Stimulated activated CD8-positive, alpha-beta memory T cell treated with anti-CD3 and anti-CD28 coated beads, Interleukin-15, amount 100 ng/mL, for 4 hours (primary cell): ENCODE results near the gene INPP5K.
A peak's percentile ranks its signal among the peaks of the same experiment; 100 is the strongest.

Experiments used
- DNase-seq, 2 donors: peaks; one replicate each; pipeline ENCODE4 v3.0.0-alpha.2; 2020; ENCODE audit warnings: low read depth in 2 of 2

Gene INPP5K

GRCh38 chr17:1506649-1507267 lies 9.7 kb downstream of the INPP5K start:
- no peak for DNase-seq

- DNase-seq, result no peak
Observed at GRCh38 chr17:1505586-1505985, 10.8 kb downstream of the INPP5K start.

DNA sequence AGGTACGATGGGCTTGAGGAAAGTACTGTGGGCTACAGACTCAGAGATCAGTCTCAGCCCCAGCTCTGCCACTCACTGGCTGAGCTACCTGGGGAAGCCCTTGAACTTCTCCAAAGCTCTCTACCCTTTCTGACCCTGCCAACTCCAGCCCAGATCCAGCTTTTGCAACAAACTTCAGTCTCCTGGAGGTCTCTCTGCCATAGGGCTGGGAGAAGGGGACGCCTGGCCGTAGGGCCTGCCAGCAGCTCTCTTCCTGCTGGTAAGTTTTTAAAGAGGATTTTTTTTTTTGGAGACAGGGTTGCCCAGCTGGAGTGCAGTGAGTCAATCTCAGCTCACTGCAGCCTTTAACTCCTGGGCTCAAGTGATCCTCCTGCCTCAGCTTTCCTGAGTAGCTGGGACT lies 11.5 kb downstream of the INPP5K start:
- DNase-seq, result no peak

GRCh38 chr17:1503699-1504098 lies 12.7 kb downstream of the INPP5K start:
- no peak for DNase-seq

DNA sequence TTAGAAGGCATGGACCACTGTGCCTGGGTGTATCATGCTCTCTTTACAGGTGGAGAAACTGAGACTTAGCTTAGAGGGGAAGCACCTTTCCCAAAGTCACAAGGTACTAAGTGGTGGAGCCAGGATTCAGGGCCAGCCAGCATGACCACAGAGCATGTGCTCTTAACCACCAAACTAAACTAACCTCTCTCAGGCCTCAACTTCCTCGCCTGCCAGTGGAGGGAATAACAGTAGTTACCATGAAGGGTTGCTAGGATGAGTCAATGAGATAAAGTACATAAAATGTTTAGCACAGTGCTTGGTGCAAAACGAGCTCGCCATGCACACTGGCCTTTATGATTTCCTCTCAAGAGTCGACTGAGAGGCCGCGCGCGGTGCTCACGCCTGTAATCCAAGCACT lies 17.5 kb downstream of the INPP5K start:
- DNase-seq, result no peak

- no peak for DNase-seq
Observed at GRCh38 chr17:1498233-1498632, 18.2 kb downstream of the INPP5K start.

DNA sequence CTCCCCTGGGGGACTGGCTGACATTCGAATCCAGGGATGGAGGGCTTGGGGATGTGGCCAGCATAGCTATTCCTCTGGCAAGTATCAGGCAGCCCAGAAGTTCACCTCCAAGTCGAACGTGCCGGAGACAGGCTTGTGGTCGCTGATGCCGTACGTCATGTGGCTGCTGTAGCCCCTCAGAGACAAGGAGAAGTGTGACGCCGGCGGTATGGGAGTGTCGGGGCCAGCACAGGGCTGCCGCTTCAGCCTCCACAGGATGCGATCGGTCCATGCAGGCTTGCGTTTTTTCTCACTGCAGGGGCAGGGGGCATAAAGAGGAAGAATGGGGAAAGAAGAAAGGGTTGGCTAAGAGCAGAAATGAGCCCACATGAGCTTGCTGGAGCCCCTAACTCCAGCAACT lies 18.6 kb downstream of the INPP5K start:
- DNase-seq, result no peak

GRCh38 chr17:1496869-1497268 lies 19.5 kb downstream of the INPP5K start:
- no peak for DNase-seq

DNA sequence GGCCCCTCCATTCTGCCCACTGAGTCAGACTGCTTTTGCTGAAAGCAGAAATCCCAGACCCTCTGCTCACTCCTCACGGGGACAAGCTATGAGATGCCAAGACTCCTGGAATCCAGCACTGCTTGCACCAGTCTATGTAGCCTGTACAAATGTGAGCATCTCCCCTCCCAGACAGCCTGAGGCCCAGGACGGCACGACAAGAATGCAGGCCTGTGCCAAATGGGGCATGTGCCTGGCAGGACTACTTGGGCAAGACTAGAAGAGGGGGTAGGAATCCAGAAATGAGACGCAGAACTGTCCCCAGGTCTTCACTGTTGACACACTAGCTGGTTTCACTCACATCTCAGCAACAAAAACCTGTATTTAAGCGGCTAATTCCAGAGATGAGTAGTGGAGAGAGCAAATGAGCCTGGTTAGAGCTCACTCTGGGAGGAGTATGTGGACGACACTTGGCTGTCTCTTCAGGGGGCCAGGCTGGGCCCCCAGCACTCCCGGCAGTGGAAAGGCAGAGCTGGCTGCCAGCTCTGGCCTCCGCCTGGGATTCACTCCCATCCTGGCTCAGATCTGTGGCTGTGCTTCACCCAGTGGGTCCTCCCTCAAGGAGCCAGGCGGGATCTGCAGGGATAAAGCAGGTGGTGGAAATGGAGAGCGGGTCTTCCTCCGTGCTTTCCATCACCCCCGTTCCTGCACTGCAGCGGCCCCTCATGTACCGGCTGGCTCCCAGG lies 21.0 kb downstream of the INPP5K start:
- DNase-seq, result no peak

GRCh38 chr17:1494736-1495253 lies 21.6 kb downstream of the INPP5K start:
- DNase-seq, result no peak

DNA sequence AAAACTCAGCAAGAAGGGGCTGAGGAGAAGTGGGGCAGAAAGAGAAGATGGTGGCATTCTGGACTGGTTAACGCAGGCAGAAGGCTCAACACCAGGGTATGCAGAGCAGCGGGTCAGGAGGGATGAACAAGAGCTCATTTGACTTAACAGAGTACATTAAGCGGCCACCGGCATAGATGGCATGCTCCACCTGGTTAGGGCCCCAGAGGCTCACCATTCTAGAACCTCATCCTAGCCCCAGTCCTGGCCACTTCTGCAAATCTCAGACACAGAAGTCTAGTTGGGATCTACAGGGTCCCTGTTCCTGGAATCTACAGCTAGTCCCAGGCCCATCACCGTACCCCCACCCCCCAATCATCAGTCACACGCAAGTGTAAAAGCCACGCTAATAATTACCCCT lies 22.2 kb downstream of the INPP5K start:
- no peak for DNase-seq

GRCh38 chr17:1493291-1493980 lies 23.0 kb downstream of the INPP5K start:
- no peak for DNase-seq

GRCh38 chr17:1492249-1493206 lies 23.9 kb downstream of the INPP5K start, which contains the start of gene MYO1C:
TSS of gene MYO1C (minus strand) at chr17:1492686. CDS start at chr17:1492487, 199 bp downstream.
- no peak for DNase-seq

- no peak for DNase-seq
Observed at GRCh38 chr17:1491443-1492248, 24.8 kb downstream of the INPP5K start.

GRCh38 chr17:1490643-1491442 lies 25.6 kb downstream of the INPP5K start:
- peak in 1 of 2 donors; percentile 36 for DNase-seq

GRCh38 chr17:1488826-1489270 lies 27.6 kb downstream of the INPP5K start:
- DNase-seq, result no peak

GRCh38 chr17:1487939-1488825 lies 28.2 kb downstream of the INPP5K start:
- peak; percentile 26 to 53 for DNase-seq

GRCh38 chr17:1486802-1487695 lies 29.4 kb downstream of the INPP5K start:
- peak; percentile 72 to 73 for DNase-seq
